Endodermal cell (in vitro differentiated cells): Measurements from ENCODE around the gene TMEM115. TPM values are rescaled to one million over a fixed set of nuclear protein-coding genes. Genes with fewer than 3 reads are reported as not detected.
A peak's percentile ranks its signal among the peaks of the same experiment; 100 is the strongest.

ENCODE experiments used
- DNase-seq: peaks from one replicate; pipeline ENCODE4 v3.0.0-alpha.2; 2017
- H3K27ac ChIP-seq: 2 replicates; pipeline ENCODE4 v1.5.1; 2013; ENCODE audit warnings: mild to moderate bottlenecking, low read depth, low read length, moderate library complexity
- H3K27me3 ChIP-seq: 2 replicates; pipeline ENCODE4 v1.6.1; 2013; ENCODE audit warnings: mild to moderate bottlenecking, low read length, moderate library complexity; ENCODE audit not compliant: insufficient read depth, control insufficient read depth, poor library complexity, severe bottlenecking
- H3K36me3 ChIP-seq: 2 replicates; pipeline ENCODE4 v1.7.0; 2013; ENCODE audit warnings: mild to moderate bottlenecking, low read length, moderate library complexity; ENCODE audit not compliant: control insufficient read depth, insufficient read depth
- H3K4me1 ChIP-seq: one replicate; pipeline ENCODE4 v1.7.0; 2013; ENCODE audit warnings: low read length; ENCODE audit not compliant: control insufficient read depth, insufficient read depth
- H3K4me3 ChIP-seq: 2 replicates; pipeline ENCODE4 v1.5.1; 2013; ENCODE audit warnings: mild to moderate bottlenecking, low read length, moderate library complexity
- H3K9ac ChIP-seq: 2 replicates; pipeline ENCODE4 v1.6.1; 2013; ENCODE audit warnings: mild to moderate bottlenecking, low read length, moderate library complexity; ENCODE audit not compliant: poor library complexity, severe bottlenecking; ENCODE audit errors: extremely low read depth
- H3K9me3 ChIP-seq: 2 replicates; pipeline ENCODE4 v1.6.1; 2013; ENCODE audit warnings: mild to moderate bottlenecking, low read length, moderate library complexity; ENCODE audit not compliant: control insufficient read depth
- H3K27ac Mint-ChIP-seq: 2 replicates; pipeline ENCODE4 v1.8.0; 2020; ENCODE audit warnings: mixed read lengths
- H3K27me3 Mint-ChIP-seq: 2 replicates; pipeline ENCODE4 v1.8.0; 2021; ENCODE audit warnings: mild to moderate bottlenecking, mixed read lengths; ENCODE audit not compliant: insufficient read depth
- H3K36me3 Mint-ChIP-seq: 2 replicates; pipeline ENCODE4 v1.8.0; 2020; ENCODE audit warnings: low read depth, mixed read lengths
- H3K4me1 Mint-ChIP-seq: 2 replicates; pipeline ENCODE4 v1.8.0; 2020; ENCODE audit warnings: mixed read lengths
- H3K4me3 Mint-ChIP-seq: 2 replicates; pipeline ENCODE4 v1.8.0; 2020; ENCODE audit warnings: mild to moderate bottlenecking, moderate library complexity, mixed read lengths
- H3K9me3 Mint-ChIP-seq: 2 replicates; pipeline ENCODE4 v1.8.0; 2020; ENCODE audit warnings: mild to moderate bottlenecking, mixed read lengths
- WGBS, 2 experiments: methylation state at CpG; one replicate each; pipeline versions ENCODE4 v1.1.5 to v1.1.7; 2013; ENCODE audit warnings: missing lambda C conversion rate in 2 of 2, mixed read lengths in 1 of 2; ENCODE audit not compliant: insufficient coverage in 1 of 2, insufficient read length in 1 of 2; 5-methylcytosine and 5-hydroxymethylcytosine counted together
- total RNA-seq, 2 donors: library from RNA; stranded (reverse); fragmentation: NEBNext Ultra II Directional in 1 of 2; extraction: Animal tissue kit (Norgen Biotek cat#: 25700) in 1 of 2; gene quantifications; 2 replicates in 1 of 2; 3 replicates in 1 of 2; pipeline ENCODE4 v1.2.1, GENCODE V29; 2021
- TF ChIP-seq, protein P1 (sequence below): fragments of 200-600 bp; sonication (generic); conservative IDR thresholded peaks from 2 replicates; pipeline ENCODE4 v1.5.0; 2021; ENCODE audit warnings: antibody characterized with exemption, mild to moderate bottlenecking

TMEM115 gene
- total RNA-seq, 2 donors from 2014 or later, result 30.1 to 32.2 TPM

DNA sequence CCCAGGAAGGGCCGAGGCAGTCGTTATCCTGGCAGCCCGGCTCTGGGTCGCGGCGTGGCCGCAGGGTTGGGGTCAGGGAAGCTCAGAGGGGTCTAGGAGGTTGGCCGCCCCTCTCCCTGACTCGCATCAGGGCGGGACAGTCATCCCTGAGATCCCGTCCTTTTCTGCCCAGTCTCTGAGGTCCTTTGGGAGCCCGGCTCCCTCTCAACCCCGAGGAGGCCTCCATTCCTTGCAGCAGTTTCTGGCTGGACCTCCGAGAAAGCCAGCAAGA, 37.3 kb downstream of the TMEM115 start:
- no peaks in the 10 kb centered on the region for H3K27me3 ChIP-seq
- peak overlapping the region; percentile 100 for H3K4me3 ChIP-seq
- Mint-ChIP-seq H3K27me3 (no peaks in the 10 kb centered on the region), H3K36me3 (peaks cover 32% of the 10 kb centered on the region), H3K4me1 (peaks cover 35% of the 10 kb centered on the region), H3K4me3 (peak overlapping the region; percentile 87), H3K27ac (peak overlapping the region; percentile 74), H3K9me3 (no peaks in the 10 kb centered on the region)
- no peak overlapping the region for H3K9ac ChIP-seq
- 16 to 23% methylated on average over 9 to 14 of the region's 14 CpGs for WGBS, 2 experiments
- peaks cover 23% of the 10 kb centered on the region for H3K4me1 ChIP-seq
- DNase-seq, result no peak
- peaks cover 62% of the 10 kb centered on the region for H3K36me3 ChIP-seq
- TF ChIP-seq, protein P1, sequence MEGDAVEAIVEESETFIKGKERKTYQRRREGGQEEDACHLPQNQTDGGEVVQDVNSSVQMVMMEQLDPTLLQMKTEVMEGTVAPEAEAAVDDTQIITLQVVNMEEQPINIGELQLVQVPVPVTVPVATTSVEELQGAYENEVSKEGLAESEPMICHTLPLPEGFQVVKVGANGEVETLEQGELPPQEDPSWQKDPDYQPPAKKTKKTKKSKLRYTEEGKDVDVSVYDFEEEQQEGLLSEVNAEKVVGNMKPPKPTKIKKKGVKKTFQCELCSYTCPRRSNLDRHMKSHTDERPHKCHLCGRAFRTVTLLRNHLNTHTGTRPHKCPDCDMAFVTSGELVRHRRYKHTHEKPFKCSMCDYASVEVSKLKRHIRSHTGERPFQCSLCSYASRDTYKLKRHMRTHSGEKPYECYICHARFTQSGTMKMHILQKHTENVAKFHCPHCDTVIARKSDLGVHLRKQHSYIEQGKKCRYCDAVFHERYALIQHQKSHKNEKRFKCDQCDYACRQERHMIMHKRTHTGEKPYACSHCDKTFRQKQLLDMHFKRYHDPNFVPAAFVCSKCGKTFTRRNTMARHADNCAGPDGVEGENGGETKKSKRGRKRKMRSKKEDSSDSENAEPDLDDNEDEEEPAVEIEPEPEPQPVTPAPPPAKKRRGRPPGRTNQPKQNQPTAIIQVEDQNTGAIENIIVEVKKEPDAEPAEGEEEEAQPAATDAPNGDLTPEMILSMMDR, result no peak
- peak overlapping the region; percentile 66 for H3K27ac ChIP-seq
- H3K9me3 ChIP-seq, result no peaks in the 10 kb centered on the region

DNA sequence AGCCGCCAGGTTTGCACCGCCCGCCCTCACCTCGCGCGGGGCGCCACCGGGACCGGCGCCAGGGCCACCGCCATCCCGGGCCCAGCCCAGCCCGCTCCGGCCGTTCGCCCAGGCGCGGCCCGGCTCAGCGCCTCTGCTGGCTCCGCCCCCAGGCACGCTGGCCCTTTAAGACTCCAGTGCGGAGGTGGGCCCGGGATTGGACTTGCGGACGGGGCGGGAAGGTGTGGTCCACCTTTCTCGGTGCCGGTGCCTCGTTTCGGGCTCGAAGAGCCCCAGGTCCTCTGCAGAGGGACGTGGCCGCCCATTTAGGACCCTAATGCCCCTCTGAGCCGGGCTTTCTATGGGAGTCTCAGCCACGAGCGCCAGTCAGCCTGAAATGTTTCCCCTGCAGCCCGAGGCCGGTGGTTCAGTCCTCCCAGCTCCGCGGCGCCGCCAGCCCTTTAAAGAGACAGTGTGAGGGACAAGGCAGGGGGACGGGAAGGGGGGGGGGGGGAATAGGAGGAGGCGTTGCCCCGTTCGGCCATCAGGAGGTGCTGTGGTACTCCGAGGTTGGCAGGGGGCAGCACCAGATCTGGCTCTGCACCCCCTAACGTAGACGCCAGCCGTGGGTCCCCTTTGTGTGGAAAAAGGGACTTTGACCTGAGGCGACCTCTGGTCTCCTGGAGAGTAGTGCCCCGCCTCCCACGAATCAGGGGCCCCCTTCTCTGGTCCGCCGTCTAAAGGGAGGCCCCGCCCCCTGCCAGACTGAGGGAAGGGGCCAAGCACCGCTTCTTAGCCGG, 37.8 kb downstream of the TMEM115 start:
- Histone ChIP-seq H3K9me3 (no peaks in the 10 kb centered on the region), H3K4me1 (peaks cover 23% of the 10 kb centered on the region), H3K36me3 (peaks cover 59% of the 10 kb centered on the region), H3K27ac (peak overlapping the region; percentile 100), H3K4me3 (peak overlapping the region; percentile 100), H3K9ac (peak overlapping the region; percentile 97), H3K27me3 (no peaks in the 10 kb centered on the region)
- Mint-ChIP-seq H3K27me3 (no peaks in the 10 kb centered on the region), H3K9me3 (no peaks in the 10 kb centered on the region), H3K36me3 (peaks cover 38% of the 10 kb centered on the region), H3K4me1 (peaks cover 35% of the 10 kb centered on the region), H3K4me3 (peak overlapping the region; percentile 87), H3K27ac (peak overlapping the region; percentile 99)
- DNase-seq, result peak; percentile 97
- WGBS, 2 experiments, result 1% methylated on average over 20 to 58 of the region's 59 CpGs
- TF ChIP-seq, protein P1, result peak; percentile 83

DNA sequence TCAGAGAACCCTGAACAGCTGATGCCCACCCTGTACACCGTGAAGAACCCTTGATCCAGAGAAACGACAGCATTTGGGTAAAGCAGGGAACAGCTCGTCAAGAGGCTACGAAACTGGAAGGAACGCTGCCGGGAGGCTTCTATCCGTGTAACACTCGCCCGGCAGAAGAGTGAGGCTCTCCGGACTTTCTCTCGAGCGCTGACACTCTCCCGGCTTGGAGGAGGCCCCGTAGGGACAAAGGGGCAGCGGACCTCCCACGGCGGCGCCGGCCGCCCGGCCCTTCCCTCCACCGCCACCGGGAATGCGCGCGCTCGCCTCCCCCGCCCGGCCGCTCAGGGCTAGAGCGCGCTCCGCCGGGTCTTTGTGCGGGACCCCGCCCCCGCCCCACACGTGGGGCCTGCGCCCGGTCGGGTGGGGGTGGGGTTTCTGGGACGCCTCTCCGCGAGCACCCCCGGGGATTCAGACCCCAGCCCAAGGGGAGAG, 38.4 kb downstream of the TMEM115 start:
- peaks cover 53% of the 10 kb centered on the region for H3K36me3 ChIP-seq
- H3K27me3 ChIP-seq, result no peaks in the 10 kb centered on the region
- Mint-ChIP-seq H3K4me3 (peak overlapping the region; percentile 87), H3K27ac (peak overlapping the region; percentile 93), H3K36me3 (peaks cover 38% of the 10 kb centered on the region), H3K4me1 (peaks cover 35% of the 10 kb centered on the region), H3K27me3 (no peaks in the 10 kb centered on the region), H3K9me3 (no peaks in the 10 kb centered on the region)
- WGBS, 2 experiments, result 0% methylated on average over 14 to 45 of the region's 45 CpGs
- DNase-seq, result peak; percentile 90
- H3K4me3 ChIP-seq, result peak overlapping the region; percentile 100
- no peaks in the 10 kb centered on the region for H3K9me3 ChIP-seq
- H3K9ac ChIP-seq, result peak overlapping the region; percentile 97
- peak overlapping the region; percentile 100 for H3K27ac ChIP-seq
- TF ChIP-seq, protein P1, result no peak
- peaks cover 23% of the 10 kb centered on the region for H3K4me1 ChIP-seq
